Esophagus (tissue), 2 donors: ENCODE results near the gene POMT1. TPM values are rescaled to one million over a fixed set of nuclear protein-coding genes. Genes with fewer than 3 reads are reported as not detected.
"Not testable (repeated sequence)": the region's sequence is repeated elsewhere in the genome, so short reads cannot be mapped to it uniquely, and the experiment has no call there.

Source experiments
- H3K27ac ChIP-seq, 2 donors: one replicate each; pipeline ENCODE4 v1.5.1; 2013; ENCODE audit warnings: low read depth in 2 of 2, mild to moderate bottlenecking in 2 of 2, inconsistent platforms in 1 of 2, low read length in 1 of 2, moderate library complexity in 1 of 2
- H3K27me3 ChIP-seq, 2 donors: one replicate each; pipeline ENCODE4 v1.6.1; 2013; ENCODE audit warnings: low read length in 2 of 2, control low read depth in 1 of 2, mild to moderate bottlenecking in 1 of 2; ENCODE audit not compliant: insufficient read depth in 2 of 2, control insufficient read depth in 1 of 2
- H3K36me3 ChIP-seq, 2 donors: one replicate each; pipeline ENCODE4 v1.6.1; 2013; ENCODE audit warnings: low read length in 1 of 2; ENCODE audit not compliant: control insufficient read depth in 2 of 2, insufficient read depth in 2 of 2
- H3K4me1 ChIP-seq, 2 donors: one replicate each; pipeline ENCODE4 v1.6.1; 2013; ENCODE audit warnings: low read length in 1 of 2; ENCODE audit not compliant: control insufficient read depth in 2 of 2, insufficient read depth in 2 of 2
- H3K4me3 ChIP-seq, 2 donors: one replicate each; pipeline ENCODE4 v1.5.1; 2013; ENCODE audit warnings: low read length in 2 of 2, mild to moderate bottlenecking in 2 of 2, low read depth in 1 of 2, moderate library complexity in 1 of 2
- H3K9me3 ChIP-seq, 2 donors: one replicate each; pipeline ENCODE4 v1.6.1; 2013; ENCODE audit warnings: mild to moderate bottlenecking in 2 of 2, low read depth in 1 of 2, low read length in 1 of 2, moderate library complexity in 1 of 2; ENCODE audit not compliant: control insufficient read depth in 2 of 2, insufficient read depth in 1 of 2
- WGBS, 2 donors: extraction: QIAGEN DNeasy Blood & Tissue Kit; methylation state at CpG; one replicate each; pipeline ENCODE4 v1.1.7; 2013; 5-methylcytosine and 5-hydroxymethylcytosine counted together
- polyA plus RNA-seq, 2 donors: library from polyadenylated mRNA; stranded (reverse); fragments of 200-250 nt; gene quantifications; one replicate each; pipeline ENCODE4 v1.2.3, GENCODE V29; 2013
- donor health status: healthy with polysubstance abuse.
- donor health status: Bipolar disorder and iron deficiency.

The POMT1 gene
- polyA plus RNA-seq, 2 donors, result 11.5 to 18.2 TPM

DNA sequence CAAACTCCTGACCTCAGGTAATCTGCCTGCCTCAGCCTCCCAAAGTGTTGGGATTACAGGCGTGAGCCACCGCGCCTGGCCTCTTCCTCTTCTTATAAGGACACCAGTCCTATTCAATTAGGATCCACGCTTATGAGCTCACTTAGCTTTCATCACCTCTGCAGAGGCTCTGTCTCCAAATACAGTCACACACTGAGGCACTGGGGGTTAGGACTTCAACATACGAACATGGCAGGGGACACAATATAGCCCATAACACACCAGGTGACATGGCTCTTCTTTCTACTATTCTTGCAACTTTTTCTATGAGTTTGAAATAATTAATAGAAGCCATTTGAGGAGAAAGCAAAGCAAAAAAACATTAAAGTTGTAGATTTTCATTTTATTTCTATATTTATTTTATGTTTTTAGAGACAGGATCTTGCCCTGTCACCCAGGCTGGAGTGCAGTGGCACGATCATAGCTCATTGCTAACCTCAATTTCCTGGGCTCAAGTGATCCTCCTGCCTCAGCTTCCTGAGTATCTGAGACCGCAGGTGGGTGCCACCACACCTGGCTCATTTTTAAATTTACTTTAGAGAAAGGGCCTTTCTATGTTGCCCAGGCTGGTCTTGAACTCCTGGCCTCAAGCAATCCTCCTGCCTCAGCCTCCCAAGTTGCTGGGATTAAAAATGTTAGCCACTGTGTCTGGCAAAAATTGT is 36.7 kb downstream of the POMT1 start:
- WGBS, 2 donors, result 85 to 86% methylated on average over 7 of the region's 7 CpGs

GRCh38 chr9:131543141-131543540 is 40.4 kb downstream of the POMT1 start:
- peaks cover 0 to 16% of the 10 kb centered on the region in 2 donors for H3K27me3 ChIP-seq
- 93 to 94% methylated on average over 6 of the region's 6 CpGs for WGBS, 2 donors
- peaks cover 2 to 6% of the 10 kb centered on the region in 2 donors for H3K9me3 ChIP-seq
- no peaks in the 10 kb centered on the region for H3K36me3 ChIP-seq
- no peak overlapping the region for H3K4me3 ChIP-seq
- H3K27ac ChIP-seq, result no peak overlapping the region
- H3K4me1 ChIP-seq, result peaks cover 7 to 15% of the 10 kb centered on the region in 2 donors

More for the DNA sequence above, 36.7 kb downstream of the POMT1 start:
- no peaks in the 10 kb centered on the region for H3K4me1 ChIP-seq
- H3K27ac ChIP-seq, result no peak overlapping the region
- H3K36me3 ChIP-seq, result no peaks in the 10 kb centered on the region
- H3K9me3 ChIP-seq, result peaks cover under 1 to 5% of the 10 kb centered on the region in 2 donors
- no peak overlapping the region for H3K4me3 ChIP-seq
- no peaks in the 10 kb centered on the region for H3K27me3 ChIP-seq

DNA sequence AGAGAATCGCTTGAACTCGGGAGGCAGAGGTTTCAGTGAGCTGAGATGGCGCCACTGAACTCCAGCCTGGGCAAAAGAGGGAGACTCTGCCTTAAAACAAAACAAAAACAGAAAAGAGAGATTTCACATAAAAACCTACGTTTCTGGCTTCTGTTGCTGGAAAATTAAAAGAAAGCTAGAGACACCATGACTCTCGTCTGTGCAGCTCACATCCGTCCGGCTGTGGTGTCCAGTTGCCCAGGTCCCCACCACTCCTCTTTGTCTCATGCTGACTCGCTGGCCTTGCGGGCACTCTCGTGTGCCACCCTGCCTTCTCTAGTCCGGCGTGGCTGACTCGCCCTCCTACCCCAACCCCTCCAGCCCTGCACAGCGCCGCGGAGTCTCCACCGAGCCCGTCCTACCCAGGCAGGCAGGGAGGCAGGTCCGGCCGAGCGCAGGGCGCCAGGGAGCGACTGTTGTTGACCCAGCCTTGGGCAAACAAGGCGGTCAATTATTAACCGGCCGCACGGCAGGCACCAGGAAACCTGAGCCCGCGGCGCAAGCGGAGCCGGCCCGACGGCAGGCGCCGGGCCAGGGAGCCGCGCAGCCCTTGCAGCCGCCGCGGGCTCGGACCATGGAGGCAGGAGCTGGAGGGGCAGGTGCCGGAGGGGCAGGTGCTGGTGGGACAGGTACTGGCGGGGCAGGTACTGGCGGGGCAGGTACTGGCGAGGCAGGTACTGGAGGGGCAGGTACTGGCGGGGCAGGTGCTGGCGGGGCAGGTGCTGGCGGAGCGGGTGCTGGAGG is 42.5 kb downstream of the POMT1 start, which contains the start of gene PRRT1B:
TSS of gene PRRT1B (plus strand) at position 521 of the 783 bp plus-strand sequence. CDS start at position 614, 93 bp downstream.
- 14 to 21% methylated on average over 50 of the region's 50 CpGs for WGBS, 2 donors
- Histone ChIP-seq H3K27me3 (peaks cover 0 to 16% of the 10 kb centered on the region in 2 donors), H3K4me1 (peaks cover 7 to 15% of the 10 kb centered on the region in 2 donors), H3K27ac (no peak within 1 kb of the TSS), H3K4me3 (peak within 1 kb of the TSS; percentile 17 to 22), H3K9me3 (peaks cover 2 to 6% of the 10 kb centered on the region in 2 donors), H3K36me3 (no peaks in the 10 kb centered on the region)

DNA sequence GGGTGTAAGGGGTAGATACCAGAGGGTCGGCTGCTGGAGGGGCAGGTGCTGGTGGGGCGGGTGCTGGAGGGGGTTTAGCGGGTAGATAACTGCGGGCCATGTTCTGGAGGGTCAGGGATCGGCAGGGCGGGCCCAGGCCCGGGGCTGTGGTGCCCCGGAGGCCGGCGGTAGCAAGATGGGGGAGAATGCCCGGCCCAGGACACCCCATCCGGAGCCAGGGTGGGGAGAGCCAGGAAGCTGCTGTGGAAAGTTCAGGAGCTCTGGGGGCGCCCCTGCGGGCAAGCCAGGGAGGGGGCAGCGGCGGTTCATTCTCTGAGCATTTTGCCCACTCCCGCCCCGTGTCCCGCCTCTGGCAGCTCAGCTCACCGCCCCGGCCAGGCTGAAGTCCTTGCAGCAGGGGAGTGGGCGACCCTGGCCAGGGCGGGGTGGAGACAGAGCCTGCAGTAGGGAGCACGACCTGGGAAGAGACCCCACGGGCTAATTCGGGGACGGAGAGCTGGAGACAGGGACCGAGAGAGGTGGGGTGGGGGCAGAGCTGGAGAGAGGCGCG is 43.1 kb downstream of the POMT1 start:
- H3K36me3 ChIP-seq, result no peaks in the 10 kb centered on the region
- H3K4me1 ChIP-seq, result peaks cover 7 to 15% of the 10 kb centered on the region in 2 donors
- 3 to 4% methylated on average over 29 to 30 of the region's 30 CpGs for WGBS, 2 donors
- no peak overlapping the region for H3K27ac ChIP-seq
- peaks cover 0 to 16% of the 10 kb centered on the region in 2 donors for H3K27me3 ChIP-seq
- peak overlapping the region; percentile 17 to 22 for H3K4me3 ChIP-seq
- H3K9me3 ChIP-seq, result peaks cover 2 to 6% of the 10 kb centered on the region in 2 donors

- no peak overlapping the region for H3K27ac ChIP-seq
Observed at GRCh38 chr9:131546336-131547084, 43.8 kb downstream of the POMT1 start.

DNA sequence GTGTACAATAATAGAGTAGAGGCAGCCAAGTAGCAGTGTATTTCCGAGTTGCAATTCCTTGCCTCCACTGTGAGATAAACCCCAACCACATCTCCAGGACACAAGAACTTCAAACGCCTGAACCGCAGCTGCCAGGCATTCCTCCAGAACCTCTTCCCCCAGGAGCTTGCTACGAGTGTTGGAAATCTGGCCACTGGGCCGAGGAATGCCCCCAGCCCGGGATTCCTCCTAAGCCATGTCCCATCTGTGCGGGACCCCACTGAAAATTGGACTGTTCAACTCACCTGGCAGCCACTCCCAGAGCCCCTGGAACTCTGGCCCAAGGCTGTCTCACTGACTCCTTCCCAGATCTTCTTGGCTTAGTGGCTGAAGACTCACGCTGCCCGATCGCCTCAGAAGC is 46.5 kb downstream of the POMT1 start:
- WGBS, 2 donors, result 86 to 91% methylated on average over 10 of the region's 10 CpGs
- not testable (repeated sequence) for H3K27ac ChIP-seq
- H3K27me3 ChIP-seq, result peaks cover 0 to 16% of the 10 kb centered on the region in 2 donors

More at GRCh38 chr9:131546336-131547084, 43.8 kb downstream of the POMT1 start:
- Histone ChIP-seq H3K27me3 (peaks cover 0 to 16% of the 10 kb centered on the region in 2 donors), H3K9me3 (peaks cover 2 to 6% of the 10 kb centered on the region in 2 donors), H3K36me3 (no peaks in the 10 kb centered on the region), H3K4me1 (peaks cover 7 to 15% of the 10 kb centered on the region in 2 donors), H3K4me3 (peak overlapping the region in 1 of 2 donors; percentile 22)
- 2 to 3% methylated on average over 35 to 49 of the region's 49 CpGs for WGBS, 2 donors

GRCh38 chr9:131550465-131550864 is 47.7 kb downstream of the POMT1 start:
- H3K9me3 ChIP-seq, H3K36me3 ChIP-seq, H3K27ac ChIP-seq, H3K4me3 ChIP-seq: not testable (repeated sequence)
- H3K4me1 ChIP-seq, result peaks cover 5 to 10% of the 10 kb centered on the region in 2 donors
- 68 to 75% methylated on average over 8 of the region's 8 CpGs for WGBS, 2 donors
- peaks cover 0 to 17% of the 10 kb centered on the region in 2 donors for H3K27me3 ChIP-seq

More for the DNA sequence above, 46.5 kb downstream of the POMT1 start:
- H3K36me3 ChIP-seq, H3K4me3 ChIP-seq, H3K9me3 ChIP-seq: not testable (repeated sequence)
- peaks cover 7 to 15% of the 10 kb centered on the region in 2 donors for H3K4me1 ChIP-seq

GRCh38 chr9:131552030-131552429 is 49.3 kb downstream of the POMT1 start:
- Histone ChIP-seq H3K4me1 (no peaks in the 10 kb centered on the region), H3K27me3 (peaks cover 0 to 5% of the 10 kb centered on the region in 2 donors), H3K27ac (no peak overlapping the region), H3K4me3 (no peak overlapping the region), H3K9me3 (peaks cover 0 to 3% of the 10 kb centered on the region in 2 donors), H3K36me3 (no peaks in the 10 kb centered on the region)
- WGBS, 2 donors, result 83 to 96% methylated on average over 6 of the region's 6 CpGs
